Calu3 (cell line): ENCODE data around the gene RERE. TPM values are rescaled to one million over a fixed set of nuclear protein-coding genes. Genes with fewer than 3 reads are reported as not detected.

Source experiments
- BruUV-seq: library from RNA; stranded (reverse); fragments of 400-500 nt; replicated peaks from 2 replicates; lab custom pipeline; 2021; lab: Mats Ljungman, UMichigan
- CTCF ChIA-PET: fragments of 300-600 bp; sonication (Branson Sonifier 250); formaldehyde crosslinking; loops from one replicate; lab custom pipeline; 2022; ENCODE audit warnings: antibody characterized with exemption; lab: Charles Lee
- DNase-seq: peaks from one replicate; pipeline ENCODE4 v3.0.0; 2022
- H3K27ac Mint-ChIP-seq: one replicate; pipeline ENCODE4 v1.8.0; 2022; ENCODE audit warnings: mixed read lengths; ENCODE audit not compliant: unreplicated experiment
- H3K27me3 Mint-ChIP-seq: one replicate; pipeline ENCODE4 v1.8.0; 2022; ENCODE audit warnings: mixed read lengths; ENCODE audit not compliant: unreplicated experiment
- H3K36me3 Mint-ChIP-seq: one replicate; pipeline ENCODE4 v1.8.0; 2022; ENCODE audit warnings: mild to moderate bottlenecking, moderate library complexity, mixed read lengths; ENCODE audit not compliant: insufficient read depth, unreplicated experiment
- H3K4me1 Mint-ChIP-seq: one replicate; pipeline ENCODE4 v1.8.0; 2022; ENCODE audit warnings: mild to moderate bottlenecking, low read depth, mixed read lengths; ENCODE audit not compliant: unreplicated experiment
- H3K4me3 Mint-ChIP-seq: one replicate; pipeline ENCODE4 v1.8.0; 2022; ENCODE audit warnings: mild to moderate bottlenecking, low read depth, moderate library complexity, mixed read lengths; ENCODE audit not compliant: unreplicated experiment
- H3K9me3 Mint-ChIP-seq: one replicate; pipeline ENCODE4 v1.8.0; 2022; ENCODE audit warnings: low read depth, mixed read lengths; ENCODE audit not compliant: unreplicated experiment
- CTCF ChIP-seq: fragments of 200-600 bp; IDR thresholded peaks from one replicate; pipeline ENCODE4 v1.8.0; 2022; ENCODE audit warnings: antibody characterized with exemption; ENCODE audit not compliant: unreplicated experiment
- intact Hi-C: fragments of 100-400 bp; cut with micrococcal nuclease; formaldehyde crosslinking; loops from one replicate; pipeline ENCODE4 v1.10.0; 2022; ENCODE audit not compliant: unreplicated experiment
- total RNA-seq: library from RNA; stranded (reverse); gene quantifications from 2 replicates; pipeline ENCODE4 v1.2.3, GENCODE V29; 2022

Gene RERE
- total RNA-seq, 1 experiment from 2014 or later: 45.9 TPM

- Mint-ChIP-seq H3K4me3 (no peak overlapping the region), H3K27ac (no peak overlapping the region), H3K27me3 (no peaks in the 10 kb centered on the region), H3K36me3 (no peaks in the 10 kb centered on the region), H3K4me1 (peaks cover 8% of the 10 kb centered on the region), H3K9me3 (no peaks in the 10 kb centered on the region)
- no peak for TF ChIP-seq CTCF
- CTCF ChIA-PET: no interaction called here
- intact Hi-C loops: no loop called here
- no TSS peak for BruUV-seq
- DNase-seq: no peak
Observed at GRCh38 chr1:8646189-8646588, 171.3 kb downstream of the RERE start.

GRCh38 chr1:8643542-8644536 lies 173.6 kb downstream of the RERE start:
- CTCF ChIA-PET: interaction anchor here (0.6 kb wide), 1 partner anchor 28 kb away, joined by 4 read pairs; no protein-coding TSS in a partner anchor
- no peak overlapping the region for H3K27ac Mint-ChIP-seq
- no peaks in the 10 kb centered on the region for H3K27me3 Mint-ChIP-seq
- no peak for DNase-seq
- TF ChIP-seq CTCF: no peak
- no peaks in the 10 kb centered on the region for H3K36me3 Mint-ChIP-seq
- H3K4me3 Mint-ChIP-seq: no peak overlapping the region
- intact Hi-C loops: no loop called here
- H3K4me1 Mint-ChIP-seq: peaks cover 8% of the 10 kb centered on the region
- H3K9me3 Mint-ChIP-seq: no peaks in the 10 kb centered on the region
- no TSS peak for BruUV-seq

GRCh38 chr1:8642114-8642513 lies 175.3 kb downstream of the RERE start:
- Mint-ChIP-seq H3K4me1 (peaks cover 8% of the 10 kb centered on the region), H3K36me3 (no peaks in the 10 kb centered on the region), H3K27me3 (no peaks in the 10 kb centered on the region), H3K9me3 (no peaks in the 10 kb centered on the region), H3K27ac (no peak overlapping the region), H3K4me3 (no peak overlapping the region)
- intact Hi-C loops: no loop called here
- TF ChIP-seq CTCF: no peak
- CTCF ChIA-PET: no interaction called here
- BruUV-seq: no TSS peak
- DNase-seq: no peak

GRCh38 chr1:8641377-8641997 lies 176.0 kb downstream of the RERE start:
- no peak for TF ChIP-seq CTCF
- H3K4me1 Mint-ChIP-seq: peaks cover 8% of the 10 kb centered on the region
- CTCF ChIA-PET: no interaction called here
- H3K27ac Mint-ChIP-seq: no peak overlapping the region
- no peak for DNase-seq
- no peak overlapping the region for H3K4me3 Mint-ChIP-seq
- intact Hi-C loops: no loop called here
- no peaks in the 10 kb centered on the region for H3K9me3 Mint-ChIP-seq
- H3K27me3 Mint-ChIP-seq: no peaks in the 10 kb centered on the region
- no peaks in the 10 kb centered on the region for H3K36me3 Mint-ChIP-seq
- no TSS peak for BruUV-seq
